CD4-positive, alpha-beta T cell treated with Interleukin-6 for 4 hours (primary cell): ENCODE results near the gene ZFP36L1.

Source experiments
- DNase-seq: peaks from one replicate; pipeline ENCODE4 v3.0.0-alpha.2; 2020; ENCODE audit warnings: mixed read lengths

The ZFP36L1 gene

GRCh38 chr14:68795597-68796417, 2.9 kb upstream of the ZFP36L1 start:
- DNase-seq = peak; percentile 82

DNA sequence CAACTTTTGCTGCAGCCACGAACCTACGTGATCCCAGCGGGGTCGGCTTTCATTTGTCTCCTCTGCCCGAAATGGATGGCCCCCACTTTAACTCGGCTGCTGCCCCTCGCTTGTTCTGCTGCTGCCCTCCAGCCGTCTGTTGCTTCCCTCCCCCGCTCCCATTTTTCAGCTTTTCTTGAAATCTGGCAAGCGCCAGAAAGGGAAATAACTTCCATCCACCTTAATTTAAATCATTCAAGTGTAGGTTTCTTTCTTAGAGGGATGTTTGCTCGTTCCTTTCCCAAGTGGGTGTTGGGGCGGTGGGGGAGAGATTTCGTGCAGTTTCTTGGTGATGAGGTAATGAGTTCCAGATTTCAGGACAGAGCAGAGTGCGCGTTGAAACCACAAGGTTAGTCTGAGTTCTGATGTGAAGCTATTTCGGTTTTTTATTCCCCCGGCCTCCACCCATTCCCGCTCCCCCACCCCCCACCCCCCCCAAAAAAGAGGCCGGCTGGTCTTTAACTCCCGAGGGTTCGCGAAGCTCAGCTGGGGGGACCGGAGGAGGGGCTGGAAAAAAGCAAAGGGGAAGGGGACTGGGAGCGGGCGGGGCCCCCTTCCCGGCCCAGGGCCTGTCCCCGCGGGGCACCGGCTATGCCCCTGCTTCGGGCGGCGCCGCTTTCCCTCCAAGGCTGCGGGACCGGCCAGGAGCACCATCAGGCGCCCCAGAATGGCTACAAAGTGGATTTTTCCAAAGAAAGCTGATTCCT, 2.2 kb upstream of the ZFP36L1 start:
- peak; percentile 68 for DNase-seq

DNA sequence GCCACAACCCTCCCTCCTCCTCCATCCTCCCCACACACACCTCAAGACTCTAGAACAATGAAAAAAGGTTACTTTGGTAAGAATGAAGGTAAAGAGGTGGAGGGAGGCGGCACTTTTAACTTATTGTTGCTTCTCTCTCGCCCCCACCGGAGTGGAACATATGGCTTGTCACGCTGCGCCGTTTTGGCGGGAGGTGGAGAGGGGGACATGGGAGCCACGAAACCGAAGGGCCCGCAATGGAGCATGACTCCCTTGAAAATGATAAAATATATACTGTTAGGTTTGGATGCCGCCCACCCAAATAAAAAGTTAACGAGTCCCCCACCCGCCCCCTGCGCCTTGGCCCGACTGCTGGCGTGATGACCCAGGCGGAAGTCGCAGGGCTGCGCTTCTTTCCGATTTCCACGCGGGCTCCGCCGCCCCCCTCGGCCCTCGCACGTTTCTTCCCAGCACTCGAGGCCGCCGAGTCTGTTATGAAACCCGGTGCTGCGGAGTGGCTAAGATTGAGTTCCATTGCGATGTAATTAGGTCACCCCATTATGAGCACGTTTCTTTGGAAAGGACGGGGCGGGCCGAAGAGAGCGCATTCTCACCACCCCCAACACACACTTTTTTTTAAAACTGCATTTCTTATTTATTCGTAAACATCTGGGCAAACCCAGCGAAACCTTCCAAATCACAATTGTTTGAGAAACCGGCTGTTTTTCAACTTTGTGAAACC, 1.4 kb upstream of the ZFP36L1 start:
- DNase-seq = peak; percentile 87

DNA sequence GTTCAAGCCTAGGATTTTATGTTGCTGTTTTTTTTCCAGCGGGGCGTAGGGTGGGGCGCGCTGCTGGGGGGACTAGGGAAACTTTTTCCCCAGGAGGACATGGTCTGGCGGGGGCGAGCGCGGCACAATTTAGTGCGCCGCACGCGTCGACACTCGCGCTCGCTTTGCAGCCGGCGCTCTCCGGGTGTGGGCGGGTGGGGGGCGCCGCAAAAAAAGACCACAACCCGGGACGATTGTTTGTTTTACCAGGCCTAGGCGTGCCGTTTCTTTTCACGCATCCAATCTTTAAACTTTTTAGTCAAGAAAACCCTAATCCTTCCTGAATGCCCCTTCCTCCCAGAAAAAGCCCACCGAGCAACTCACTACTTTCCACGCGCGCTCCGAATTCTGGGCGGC, 865 bp upstream of the ZFP36L1 start:
- no peak for DNase-seq

- no peak for DNase-seq
These were observed 239 bp downstream of the ZFP36L1 start for GRCh38 chr14:68792678-68792978.

DNA sequence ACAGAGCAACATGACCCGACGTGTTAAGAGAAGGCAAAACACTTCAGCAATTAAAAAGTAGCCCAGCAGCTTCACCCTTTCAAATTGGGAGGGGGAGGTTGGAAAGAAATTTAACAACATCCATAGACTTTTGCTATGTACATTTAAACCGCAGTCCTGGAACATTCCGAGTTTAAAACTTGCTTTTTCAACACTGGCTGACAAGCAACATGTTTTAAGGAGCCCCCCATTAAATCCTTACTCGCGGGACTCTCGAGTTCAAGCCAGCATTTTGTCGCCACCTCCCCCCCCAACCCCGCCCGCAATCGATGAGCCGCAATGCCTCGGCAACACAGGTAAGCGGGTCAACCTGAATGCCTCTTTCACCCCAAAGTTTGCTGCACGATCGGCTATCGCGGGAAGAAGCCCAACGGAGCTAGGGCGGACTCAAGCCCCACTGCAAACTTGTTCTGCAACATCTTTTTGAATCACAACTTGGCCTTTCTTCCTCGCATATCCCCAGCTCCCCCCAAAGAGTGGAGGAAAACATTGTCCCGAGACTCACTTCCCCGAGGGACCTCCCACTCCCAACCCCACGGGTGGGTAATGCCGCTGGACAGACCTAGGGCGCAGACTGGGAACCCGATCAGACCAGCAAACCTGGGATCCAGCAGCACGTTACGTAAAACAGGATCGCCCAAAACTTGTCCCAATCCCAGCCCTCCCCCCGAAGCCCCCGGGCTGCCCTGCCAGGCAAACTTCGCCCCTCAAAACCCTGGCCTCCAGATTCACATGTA, 777 bp downstream of the ZFP36L1 start:
- peak; percentile 56 for DNase-seq

DNA sequence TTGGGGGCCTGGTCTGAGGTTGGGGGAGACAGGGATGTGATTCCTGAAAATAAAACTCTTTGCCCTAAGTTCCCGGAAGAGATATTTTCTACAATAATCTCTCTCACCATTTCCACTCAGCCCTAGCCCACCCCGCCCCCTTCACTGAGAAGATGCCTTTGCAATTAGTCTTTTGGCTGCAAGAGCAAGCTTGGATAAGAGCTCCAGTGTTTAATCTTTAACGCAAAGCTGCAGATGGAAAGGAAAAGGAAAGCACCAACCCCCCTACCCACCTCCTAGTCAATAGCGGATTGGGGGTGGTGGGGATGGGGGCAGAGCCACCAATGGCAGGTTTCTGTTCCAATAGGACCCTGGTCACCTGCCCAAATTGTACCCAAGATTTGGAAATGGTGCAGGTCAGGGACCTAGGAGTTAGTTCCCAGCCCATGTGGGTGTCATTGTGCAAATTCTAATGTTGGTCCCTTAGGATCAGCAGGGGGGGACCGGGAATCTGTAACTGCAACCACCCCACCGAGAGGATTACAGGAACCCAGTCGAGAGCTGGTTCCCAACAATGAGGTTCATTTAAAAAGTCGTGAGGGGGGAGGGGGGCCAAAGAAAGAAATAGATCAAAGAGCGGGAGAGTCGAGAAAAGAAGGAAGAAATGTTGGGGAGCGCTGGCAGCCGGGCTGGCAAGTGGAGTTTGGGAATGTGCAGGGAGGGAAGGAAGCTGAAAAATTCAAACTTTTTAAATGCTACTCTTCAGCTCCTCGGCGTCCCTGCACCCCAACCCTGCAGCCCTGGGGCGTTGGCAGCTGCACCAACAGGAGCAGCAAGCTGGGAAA, 1.6 kb downstream of the ZFP36L1 start:
- DNase-seq = peak; percentile 42

GRCh38 chr14:68790644-68791077, 2.2 kb downstream of the ZFP36L1 start:
- DNase-seq = peak; percentile 71

DNA sequence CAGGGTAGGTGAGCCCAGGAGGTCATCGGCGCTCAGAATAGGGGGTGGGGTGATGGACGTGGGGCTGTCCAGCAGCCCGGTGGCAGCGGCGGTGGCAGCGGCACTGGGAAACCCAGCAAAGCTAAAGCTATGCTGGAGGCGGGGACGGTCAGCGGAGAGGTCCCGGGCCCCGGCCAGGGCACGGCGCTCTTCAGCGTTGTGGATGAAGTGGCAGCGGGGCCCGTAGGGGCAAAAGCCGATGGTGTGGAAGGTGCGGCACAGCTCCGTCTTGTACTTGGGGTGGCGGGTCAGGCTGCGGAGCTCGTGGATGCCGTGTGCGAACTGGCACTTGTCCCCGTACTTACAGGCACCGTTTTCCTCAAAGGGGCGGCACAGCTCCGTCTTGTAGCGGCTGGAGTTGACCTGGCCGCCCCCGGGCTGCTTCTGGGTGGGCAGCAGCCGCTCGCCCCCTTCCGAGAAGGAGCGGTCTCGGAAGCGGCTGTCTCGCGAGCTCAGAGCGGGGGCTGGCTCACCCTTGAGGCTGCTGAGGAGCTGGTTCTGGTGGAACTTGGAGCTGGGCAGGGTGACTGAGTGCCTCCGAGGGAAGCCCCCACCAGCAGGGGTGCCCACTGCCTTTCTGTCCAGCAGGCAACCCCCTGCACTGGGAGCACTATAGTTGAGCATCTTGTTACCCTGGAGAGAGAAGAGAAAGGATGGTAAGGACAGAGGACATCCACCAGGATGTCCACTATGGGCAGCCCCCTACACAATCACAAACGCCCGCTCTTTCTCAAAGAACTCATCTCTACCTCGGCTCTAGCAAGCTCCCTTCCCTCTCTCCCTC, 2.8 kb downstream of the ZFP36L1 start:
- DNase-seq = peak; percentile 51

DNA sequence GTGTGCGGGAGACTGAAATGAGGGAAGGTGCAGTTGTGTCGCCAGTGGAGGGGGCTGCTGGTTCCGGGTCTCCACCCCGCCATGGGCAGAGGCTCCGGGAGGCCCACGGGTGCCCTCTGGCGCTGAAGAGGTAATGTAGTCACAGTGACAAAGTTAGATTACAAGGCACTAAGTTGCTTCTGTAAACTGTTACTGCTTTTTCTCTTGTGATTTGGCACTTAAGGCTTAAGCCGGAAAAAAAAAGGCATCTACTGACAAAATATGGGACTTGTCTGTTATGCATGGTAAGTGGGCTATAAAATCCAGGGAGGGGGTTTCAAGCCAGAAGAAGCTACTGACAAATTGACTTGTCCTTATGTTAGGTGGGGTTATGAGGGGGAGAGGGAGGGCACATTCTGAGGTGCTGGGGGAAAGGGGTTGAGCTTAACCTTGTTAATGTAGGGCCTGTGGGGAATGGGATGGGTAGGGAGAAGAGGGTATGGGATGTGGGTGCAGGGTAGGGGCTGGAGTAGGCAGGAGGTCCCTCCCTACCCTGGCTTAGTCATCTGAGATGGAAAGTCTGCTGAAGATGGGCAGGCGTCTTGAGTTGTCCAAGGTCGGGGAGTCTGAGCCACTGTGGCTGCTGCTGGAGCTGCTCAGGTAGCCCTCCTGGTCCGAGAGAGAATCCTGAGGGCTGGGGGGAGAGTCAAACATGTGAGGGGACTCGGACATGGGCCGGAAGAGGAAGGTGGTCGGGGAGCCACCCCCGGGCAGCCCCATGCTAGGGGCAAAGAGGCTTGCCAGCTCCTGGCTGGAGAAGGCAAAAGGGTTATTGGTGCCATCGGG, 3.7 kb downstream of the ZFP36L1 start:
- peak; percentile 91 for DNase-seq

- no peak for DNase-seq
These were observed 4.4 kb downstream of the ZFP36L1 start for GRCh38 chr14:68788275-68788995.

- DNase-seq = peak; percentile 56
These were observed 5.5 kb downstream of the ZFP36L1 start for GRCh38 chr14:68787092-68787992.

- DNase-seq = peak; percentile 12
These were observed 6.3 kb downstream of the ZFP36L1 start for GRCh38 chr14:68786491-68787091.

GRCh38 chr14:68785534-68786490, 7.1 kb downstream of the ZFP36L1 start:
- DNase-seq = peak; percentile 65

DNA sequence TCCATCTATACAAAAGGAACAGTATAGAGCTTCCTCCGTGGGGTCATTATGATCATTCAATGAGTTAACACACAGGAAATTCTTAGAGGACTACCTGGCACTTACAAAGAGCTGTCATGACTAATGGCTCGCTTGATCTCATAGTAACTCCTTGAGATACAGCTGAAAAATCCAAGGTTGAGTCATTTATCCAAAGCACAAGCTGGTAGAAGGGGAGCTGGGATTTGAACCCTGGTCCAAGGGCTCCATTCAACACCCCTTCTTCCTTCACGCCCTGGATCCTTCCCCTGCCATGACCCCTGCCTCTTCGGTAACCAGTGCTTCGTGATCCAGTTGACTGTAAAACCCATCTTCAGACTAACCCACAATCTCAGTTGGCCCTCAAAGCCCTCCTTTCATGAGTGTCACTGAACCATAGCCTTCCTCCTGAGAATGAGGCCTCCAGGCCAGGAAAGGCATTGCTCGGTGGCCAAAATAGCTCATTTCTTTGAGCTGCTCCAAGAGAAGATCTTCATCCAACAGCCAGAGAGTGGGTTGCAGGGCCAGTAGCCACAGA, 7.8 kb downstream of the ZFP36L1 start:
- DNase-seq = peak; percentile 31

DNA sequence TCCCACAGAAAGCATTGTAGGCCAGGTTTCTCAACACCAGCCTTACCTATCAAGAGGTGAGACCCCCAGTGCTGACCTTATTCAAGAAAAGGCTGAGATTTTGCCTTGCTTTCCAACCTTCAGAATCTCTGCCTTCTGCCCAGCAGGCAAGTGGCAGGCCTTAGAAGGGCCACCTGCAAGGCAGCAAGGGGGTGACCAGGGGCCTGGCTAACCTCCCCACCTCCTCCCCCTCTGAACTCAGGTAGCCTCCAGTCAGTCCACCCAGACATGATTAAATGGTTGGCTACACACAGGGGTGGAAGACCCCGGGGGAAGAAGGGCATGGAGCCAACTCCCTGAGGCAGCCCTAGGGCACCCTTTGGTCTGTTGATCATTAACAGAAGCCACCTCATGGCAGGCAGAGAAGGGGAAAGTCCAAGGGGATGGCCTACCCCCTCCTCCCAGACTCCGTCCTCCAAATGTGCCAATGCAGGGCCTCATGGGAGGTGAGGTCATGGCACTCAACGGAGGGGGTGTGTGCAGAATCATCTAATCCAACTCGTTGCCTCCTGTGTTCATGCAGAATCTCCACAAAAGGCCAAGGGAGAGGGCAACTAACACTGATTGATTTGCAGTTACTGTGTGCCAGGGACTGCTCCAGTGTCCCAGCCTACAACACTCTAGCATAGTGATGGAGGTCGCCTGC, 8.5 kb downstream of the ZFP36L1 start:
- peak; percentile 15 for DNase-seq
